ENCODE results near the gene ABI3BP.
"Not testable (repeated sequence)": the region's sequence is repeated elsewhere in the genome, so short reads cannot be mapped to it uniquely, and the experiment has no call there.

ABI3BP gene

GRCh38 chr3:100993309-100993708 lies at the start of gene ABI3BP:
Gene ABI3BP (minus strand): TSS chr3:100993421. CDS start chr3:100993384, 37 bp downstream.
- DNase-seq = peak; percentile 8

- no peak for DNase-seq
Observed at GRCh38 chr3:101039285-101039684, 46.1 kb upstream of the ABI3BP start.

GRCh38 chr3:101038880-101039279 lies 45.7 kb upstream of the ABI3BP start:
- DNase-seq = no peak

GRCh38 chr3:101038393-101038792 lies 45.2 kb upstream of the ABI3BP start:
- DNase-seq = no peak

GRCh38 chr3:101037613-101038012 lies 44.4 kb upstream of the ABI3BP start:
- no peak for DNase-seq

GRCh38 chr3:101036676-101037075 lies 43.5 kb upstream of the ABI3BP start:
- DNase-seq = no peak

- no peak for DNase-seq
Observed at GRCh38 chr3:101036213-101036618, 43.0 kb upstream of the ABI3BP start.

GRCh38 chr3:101027286-101027685 lies 34.1 kb upstream of the ABI3BP start:
- DNase-seq = no peak

GRCh38 chr3:101026881-101027280 lies 33.7 kb upstream of the ABI3BP start:
- no peak for DNase-seq

GRCh38 chr3:101026244-101026643 lies 33.0 kb upstream of the ABI3BP start:
- DNase-seq = no peak

- no peak for DNase-seq
Observed at GRCh38 chr3:101020351-101021015, 27.3 kb upstream of the ABI3BP start.

GRCh38 chr3:101017017-101017416 lies 23.8 kb upstream of the ABI3BP start:
- no peak for DNase-seq

- DNase-seq = not testable (repeated sequence)
Observed at GRCh38 chr3:101012312-101012711, 19.1 kb upstream of the ABI3BP start.

- no peak for DNase-seq
Observed at GRCh38 chr3:101011136-101011535, 17.9 kb upstream of the ABI3BP start.

GRCh38 chr3:101010296-101010695 lies 17.1 kb upstream of the ABI3BP start:
- DNase-seq = no peak

- DNase-seq = no peak
Observed at GRCh38 chr3:101009386-101009785, 16.2 kb upstream of the ABI3BP start.

GRCh38 chr3:100999160-100999559 lies 5.9 kb upstream of the ABI3BP start:
- no peak for DNase-seq

GRCh38 chr3:100994809-100995208 lies 1.6 kb upstream of the ABI3BP start:
- DNase-seq = no peak

- no peak for DNase-seq
Observed at GRCh38 chr3:100994187-100994586, 966 bp upstream of the ABI3BP start.

- no peak for DNase-seq
Observed at GRCh38 chr3:100992231-100993012, 799 bp downstream of the ABI3BP start.

- no peak for DNase-seq
Observed at GRCh38 chr3:100988080-100988479, 5.1 kb downstream of the ABI3BP start.

GRCh38 chr3:100984308-100984707 lies 8.9 kb downstream of the ABI3BP start:
- DNase-seq = no peak

GRCh38 chr3:100982710-100983109 lies 10.5 kb downstream of the ABI3BP start:
- DNase-seq = no peak

- DNase-seq = no peak
Observed at GRCh38 chr3:100981164-100981911, 11.9 kb downstream of the ABI3BP start.
